ENCODE measurements around the gene ALG11.

GRCh38 chr13:51999510-51999911, 12.7 kb upstream of the ALG11 start:
- TF ChIP-seq CTCF (conservative IDR thresholded peaks at IDR 0.05; ENCODE audit: low read length) (no peak), EZH2phosphoT487 (IDR thresholded peaks at IDR 0.05; ENCODE audit: borderline replicate concordance) (no peak)

Measured in Loucy (cell line).